HG02571 (cell line): ENCODE measurements around the gene IPP.
"Not testable (repeated sequence)": the region's sequence is repeated elsewhere in the genome, so short reads cannot be mapped to it uniquely, and the experiment has no call there.

Experiments
- ATAC-seq: cut with Tn5 transposase; IDR thresholded peaks from one replicate; pipeline ENCODE4 v1.9.1; 2021; ENCODE audit warnings: mild to moderate bottlenecking, moderate library complexity; ENCODE audit not compliant: unreplicated experiment

The IPP gene

DNA sequence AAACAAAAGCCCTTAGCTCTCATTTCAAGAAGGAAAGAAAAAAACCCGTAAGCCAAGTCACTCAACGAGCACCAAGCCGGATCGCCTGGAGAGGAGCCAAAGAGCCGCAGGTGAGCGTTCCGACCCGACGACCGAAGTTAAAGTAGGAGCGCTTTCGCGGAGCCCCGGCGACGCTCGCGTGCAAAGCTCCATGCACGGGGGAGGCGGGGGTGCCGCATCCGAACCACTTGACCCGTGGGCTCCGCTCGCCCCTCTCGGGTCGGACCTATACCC, 64.5 kb downstream of the IPP start:
- peak; percentile 16 for ATAC-seq

DNA sequence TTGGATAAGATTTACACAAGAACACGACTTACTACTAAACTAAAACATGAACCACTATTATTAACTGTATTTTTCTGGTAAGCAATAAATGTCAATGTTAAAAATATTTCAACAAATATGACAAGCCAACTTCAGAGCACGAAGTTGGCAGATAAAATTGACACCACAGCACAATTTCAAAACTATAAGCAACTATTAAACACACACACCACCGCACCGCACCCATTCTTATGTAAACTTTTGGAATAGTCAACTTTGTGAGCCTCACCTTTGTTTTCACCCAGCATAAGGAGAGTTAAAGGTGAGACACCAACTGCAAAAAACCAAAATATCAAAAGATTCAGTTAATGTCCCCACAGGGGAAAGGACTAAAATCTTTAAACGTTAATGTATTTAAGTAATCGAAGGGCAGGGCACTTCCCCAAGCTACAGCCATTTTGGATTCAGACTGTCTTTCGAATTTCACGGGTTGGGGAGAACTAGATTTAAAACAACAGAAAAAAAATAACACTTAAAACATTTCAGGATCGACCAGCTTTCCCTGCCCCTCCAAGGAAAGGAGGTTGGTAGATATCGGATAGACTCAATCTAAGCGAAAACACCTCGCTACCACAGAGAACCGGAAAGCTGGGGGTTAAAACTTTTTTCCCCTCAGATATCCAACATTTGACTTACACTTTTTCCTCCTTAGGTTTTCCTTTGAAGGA, 65.0 kb downstream of the IPP start:
- no peak for ATAC-seq

DNA sequence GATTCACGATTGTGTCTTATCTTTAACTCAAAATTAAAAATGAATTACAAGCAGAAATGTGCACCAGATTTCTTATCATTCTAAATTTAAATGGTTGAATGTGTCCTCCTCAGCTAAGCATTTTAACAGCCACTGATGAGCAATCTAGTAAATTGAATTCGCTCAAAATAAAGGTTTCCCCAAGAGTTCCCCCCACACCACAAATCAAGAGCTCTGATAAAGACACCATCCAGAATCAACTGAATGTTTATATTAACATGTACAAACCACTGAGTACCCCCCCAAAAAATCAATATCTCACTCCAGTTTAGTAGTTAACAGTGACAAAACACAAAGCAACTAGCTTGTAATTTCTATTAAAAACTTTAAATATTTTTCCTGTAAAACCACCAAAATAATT, 66.1 kb downstream of the IPP start:
- ATAC-seq = no peak

DNA sequence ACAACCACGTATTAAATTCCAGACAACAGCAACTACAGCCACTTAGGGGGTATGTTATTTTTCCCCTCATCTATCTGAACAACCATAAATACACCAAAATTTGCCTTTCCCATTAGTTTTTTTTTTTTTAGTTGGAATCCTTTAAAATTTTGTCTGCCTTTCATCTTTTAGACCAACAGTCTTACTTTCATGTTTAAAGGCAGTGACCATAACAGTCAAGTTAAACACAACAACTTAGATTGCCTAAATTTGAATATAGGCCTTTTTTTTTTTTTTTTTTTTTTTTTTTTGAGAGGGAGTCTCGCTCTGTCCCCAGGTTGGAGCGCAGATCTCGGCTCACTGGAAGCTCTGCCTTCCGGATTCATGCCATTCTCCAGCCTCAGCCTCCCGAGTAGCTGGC, 67.5 kb downstream of the IPP start:
- ATAC-seq = no peak

DNA sequence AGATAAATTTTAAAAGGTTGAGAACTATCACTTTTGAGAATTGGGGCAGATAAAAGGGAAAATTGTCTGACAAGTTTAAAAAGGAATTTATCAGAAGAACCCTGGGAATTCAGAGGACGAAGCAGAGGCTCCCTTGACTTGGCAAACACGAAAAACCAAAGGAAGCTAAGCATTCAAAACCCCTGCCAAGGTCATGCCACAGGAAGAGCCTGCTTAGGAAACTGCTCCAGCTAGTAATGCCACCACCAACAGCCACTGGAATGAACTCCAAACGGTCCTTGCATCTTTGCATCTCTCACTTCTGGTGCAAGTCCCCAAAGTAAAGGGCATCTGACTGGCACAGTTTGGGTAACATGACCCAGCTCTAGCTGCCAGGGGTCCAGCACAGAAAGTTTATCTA, 71.3 kb downstream of the IPP start:
- no peak for ATAC-seq

DNA sequence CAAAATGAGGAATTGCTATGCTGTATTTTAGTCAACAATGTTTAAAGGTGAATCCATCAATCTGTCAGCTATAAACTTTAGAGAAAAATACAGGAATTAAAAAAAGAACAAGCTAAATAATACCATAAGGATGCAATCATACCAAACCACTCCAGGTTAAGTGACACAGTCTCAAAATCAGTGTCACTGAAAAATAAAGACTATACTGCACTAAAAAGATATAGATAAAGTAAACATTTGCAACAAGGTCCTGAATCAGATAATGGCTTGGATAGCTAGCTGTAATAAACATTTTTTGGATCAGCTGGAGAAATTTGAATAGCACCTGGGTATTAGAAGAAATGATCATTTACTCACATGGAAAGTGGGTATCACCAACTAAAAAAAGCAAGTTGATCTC, 72.0 kb downstream of the IPP start:
- ATAC-seq = no peak

DNA sequence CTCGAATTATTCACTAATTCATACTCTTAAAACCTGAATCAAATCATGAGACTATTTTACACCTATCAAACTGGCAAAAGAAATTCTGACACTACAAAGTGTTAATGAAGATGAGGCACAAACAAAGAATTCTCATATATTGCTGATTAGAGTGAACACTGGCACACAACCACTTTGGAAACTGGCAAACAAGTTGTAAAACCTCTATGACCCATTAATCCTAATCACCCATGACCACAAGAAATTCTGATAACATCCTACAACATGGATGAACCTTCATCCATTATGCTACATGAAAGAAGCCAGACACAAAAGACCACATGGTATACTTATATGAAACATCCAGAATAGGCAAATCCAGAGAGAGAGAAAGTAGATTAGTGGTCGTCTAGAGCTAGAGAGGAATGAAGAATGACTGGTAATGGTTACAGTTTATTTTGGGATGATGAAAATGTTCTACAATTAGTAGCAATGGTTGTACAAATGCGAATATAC, 72.7 kb downstream of the IPP start:
- no peak for ATAC-seq

DNA sequence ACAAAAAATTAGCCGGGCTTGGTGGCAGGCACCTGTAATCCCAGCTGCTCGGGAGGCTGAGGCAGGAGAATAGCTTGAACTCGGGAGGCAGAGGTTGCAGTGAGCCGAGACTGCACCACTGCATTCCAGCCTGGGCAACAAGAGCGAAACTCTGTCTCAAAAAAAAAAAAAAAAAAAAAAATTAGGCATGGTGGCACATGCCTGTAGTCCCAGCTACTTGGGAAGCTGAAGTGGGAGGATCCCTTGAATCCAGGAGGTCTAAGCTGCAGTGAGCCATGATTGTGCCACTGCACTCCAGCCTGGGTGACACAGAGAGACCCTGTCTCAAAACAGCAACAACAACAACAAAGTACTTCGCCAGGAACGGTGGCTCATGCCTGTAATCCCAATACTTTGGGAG, 73.9 kb downstream of the IPP start:
- not testable (repeated sequence) for ATAC-seq

DNA sequence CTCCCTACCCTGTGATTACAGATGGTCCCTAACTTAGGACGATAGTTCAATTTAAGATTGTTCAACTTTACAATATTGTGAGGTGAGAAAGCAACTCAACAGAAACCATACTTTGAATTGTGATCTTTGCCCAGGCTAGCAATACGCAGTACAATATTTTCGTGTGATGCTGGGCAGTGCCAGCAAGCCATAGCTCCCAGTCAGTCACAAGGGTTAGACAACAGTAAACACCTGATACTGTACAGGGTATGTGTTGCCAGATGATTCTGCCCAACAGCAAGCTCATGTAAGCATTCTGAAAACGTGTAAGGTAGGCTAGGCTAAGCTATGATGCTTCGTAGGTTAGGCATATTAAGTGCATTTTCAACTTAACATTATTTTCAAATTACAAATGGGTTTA, 76.0 kb downstream of the IPP start:
- no peak for ATAC-seq

DNA sequence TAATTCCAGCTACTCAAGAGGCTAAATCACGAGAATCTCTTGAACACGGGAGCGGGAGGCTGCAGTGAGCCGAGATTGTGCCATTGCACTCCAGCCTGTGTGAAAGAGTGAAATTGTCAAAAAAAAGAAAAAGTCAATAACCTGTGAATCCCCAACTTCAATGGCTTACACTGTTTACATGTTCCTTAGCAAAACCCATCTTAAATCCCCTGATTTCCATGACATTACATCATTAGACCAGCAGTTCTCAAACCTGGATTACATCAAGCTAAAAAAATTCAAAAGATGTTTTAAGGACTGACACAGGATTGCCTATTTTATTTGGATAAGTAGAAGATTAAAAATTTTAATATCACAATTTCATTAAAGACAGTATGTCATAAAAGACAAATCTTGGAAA, 76.5 kb downstream of the IPP start:
- no peak for ATAC-seq

DNA sequence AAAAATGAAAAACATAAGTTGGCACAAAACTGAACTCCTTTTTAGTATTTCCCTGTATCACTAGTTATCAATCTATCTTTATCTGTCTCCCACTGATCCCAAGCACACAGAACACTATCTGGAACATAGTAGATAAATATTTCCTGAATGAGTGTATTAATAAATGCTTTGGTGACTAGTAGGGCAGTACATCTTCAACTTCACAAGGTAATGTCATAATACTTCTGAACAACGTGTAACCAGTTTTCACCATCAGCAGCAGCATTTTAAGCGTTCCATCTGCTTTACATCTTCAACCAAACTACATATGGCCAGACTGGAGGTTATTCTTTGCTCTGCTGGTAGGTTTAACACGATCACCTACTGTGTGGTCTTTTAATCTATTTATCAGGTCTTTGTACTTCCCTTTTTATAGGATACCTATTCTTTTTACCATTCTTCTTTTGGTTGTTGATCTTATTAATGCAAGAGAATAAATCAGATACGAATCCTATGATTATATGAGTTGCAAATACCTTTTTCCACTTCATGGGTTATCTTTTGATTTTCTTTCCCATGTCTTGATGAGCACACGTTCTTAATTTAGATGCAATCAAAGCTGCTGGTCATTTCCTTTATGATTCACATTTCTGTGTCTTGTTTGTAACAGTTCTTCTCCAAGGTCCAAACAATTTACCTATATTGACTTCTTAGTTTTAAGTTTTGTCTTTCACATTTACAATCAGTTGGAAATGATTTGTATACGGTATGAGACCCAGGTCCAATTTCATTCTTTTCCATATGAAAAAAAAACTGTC, 80.4 kb downstream of the IPP start:
- no peak for ATAC-seq

DNA sequence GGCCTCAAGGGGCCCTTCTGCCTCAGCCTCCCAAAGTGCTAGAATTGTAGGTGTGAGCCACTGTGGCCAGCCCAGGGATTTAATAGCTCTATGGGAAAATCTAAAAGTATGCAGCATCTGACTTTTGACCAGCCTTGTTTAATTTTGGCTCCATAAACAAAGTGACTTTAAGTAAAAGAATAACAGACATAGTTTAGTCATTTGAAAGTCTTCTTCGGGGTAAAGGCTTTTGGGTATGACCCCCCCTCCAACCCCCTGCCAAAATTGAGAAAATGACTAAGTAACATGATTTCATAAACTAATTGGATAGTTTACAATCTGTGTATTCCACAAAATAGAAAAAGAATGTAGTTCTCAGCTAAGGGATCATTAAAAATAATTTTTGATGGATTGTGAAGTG, 81.1 kb downstream of the IPP start:
- no peak for ATAC-seq

DNA sequence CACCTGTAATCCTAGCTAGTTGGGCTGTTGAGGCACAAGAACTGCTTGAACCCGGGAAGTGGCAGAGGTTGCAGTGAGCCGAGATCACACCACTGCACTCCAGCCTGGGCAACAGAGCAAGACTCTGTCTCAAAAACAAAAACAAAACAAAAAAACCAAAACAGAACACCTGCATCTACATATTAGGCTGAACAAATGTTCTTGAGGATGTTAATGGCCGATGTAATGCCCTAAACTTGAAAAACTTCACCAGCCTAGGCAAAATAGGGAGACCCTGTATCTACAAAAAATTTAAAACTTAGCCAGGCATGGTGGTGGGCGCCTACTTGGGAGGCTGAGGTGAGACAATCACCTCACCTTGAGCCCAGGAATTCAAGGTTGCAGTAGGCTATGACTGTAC, 81.9 kb downstream of the IPP start:
- no peak for ATAC-seq

DNA sequence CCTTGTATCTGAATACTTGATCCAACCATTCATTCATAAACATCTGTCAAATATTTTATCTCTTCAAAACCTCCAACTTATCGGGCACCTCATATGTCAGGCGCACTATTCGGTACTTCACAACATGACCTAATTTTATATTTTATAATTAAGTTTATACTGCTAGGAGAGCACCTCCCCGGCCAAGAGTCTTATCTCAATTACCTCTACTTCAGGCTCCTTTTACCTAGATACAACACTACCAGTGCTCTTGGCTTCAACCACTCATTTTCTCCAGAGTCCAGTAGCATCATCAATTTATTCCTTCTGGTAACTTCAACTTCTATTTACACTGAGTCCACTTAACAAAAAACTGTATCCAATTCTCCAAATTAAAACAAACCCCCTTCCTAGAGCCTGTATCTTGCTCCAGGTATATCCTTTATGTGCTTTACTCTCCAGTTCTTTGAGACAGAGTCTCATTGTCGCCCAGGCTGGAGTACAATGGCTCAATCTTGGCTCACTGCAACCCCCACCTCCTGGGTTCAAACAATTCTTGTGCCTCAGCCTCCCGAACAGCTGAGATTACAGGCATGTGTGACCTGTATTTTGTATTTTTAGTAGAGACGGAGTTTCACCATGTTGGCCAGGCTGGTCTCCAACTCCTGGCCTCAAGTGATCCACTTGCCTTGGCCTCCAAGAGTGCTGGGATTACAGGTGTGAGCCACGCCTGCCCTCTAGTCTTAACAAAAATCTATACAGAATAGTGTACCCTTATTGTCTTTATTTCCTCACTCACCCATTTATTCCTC, 82.9 kb downstream of the IPP start:
- ATAC-seq = no peak

DNA sequence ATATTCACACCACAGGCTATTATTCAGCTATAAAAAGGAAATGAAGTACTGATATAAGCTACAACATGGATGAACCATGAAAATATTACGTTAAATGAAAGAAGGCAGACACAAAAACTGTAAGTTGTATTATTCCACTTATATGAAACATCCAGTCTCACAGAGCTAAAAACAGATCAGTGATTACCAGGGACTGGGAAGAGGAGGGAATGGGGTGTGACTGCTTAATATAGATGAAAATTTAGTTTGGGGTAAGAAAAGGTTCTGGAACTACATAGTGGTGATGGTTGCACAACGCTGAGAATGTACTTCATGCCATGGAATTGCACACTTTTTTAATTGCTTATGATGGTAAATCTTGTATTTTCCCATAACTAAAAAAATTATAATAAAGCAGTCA, 83.6 kb downstream of the IPP start:
- no peak for ATAC-seq

DNA sequence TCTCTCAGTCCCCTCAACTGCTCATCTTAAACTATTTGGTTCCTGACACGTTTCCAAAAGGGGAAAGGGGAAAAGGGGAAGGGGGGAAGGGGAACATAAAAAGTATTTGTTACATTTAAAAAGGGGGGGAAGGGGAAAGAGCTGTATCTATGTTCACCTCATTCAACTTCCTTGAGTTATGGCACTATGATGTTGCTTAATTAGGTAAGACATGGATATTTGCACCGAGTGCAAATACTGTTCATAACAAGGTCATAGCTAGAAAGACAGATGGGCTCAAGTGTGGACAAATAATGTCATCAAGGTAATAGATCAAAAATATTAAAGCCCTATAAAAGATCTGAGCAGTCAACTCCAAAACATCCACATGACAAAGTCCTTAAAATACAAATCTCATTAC, 90.1 kb downstream of the IPP start:
- ATAC-seq = no peak

DNA sequence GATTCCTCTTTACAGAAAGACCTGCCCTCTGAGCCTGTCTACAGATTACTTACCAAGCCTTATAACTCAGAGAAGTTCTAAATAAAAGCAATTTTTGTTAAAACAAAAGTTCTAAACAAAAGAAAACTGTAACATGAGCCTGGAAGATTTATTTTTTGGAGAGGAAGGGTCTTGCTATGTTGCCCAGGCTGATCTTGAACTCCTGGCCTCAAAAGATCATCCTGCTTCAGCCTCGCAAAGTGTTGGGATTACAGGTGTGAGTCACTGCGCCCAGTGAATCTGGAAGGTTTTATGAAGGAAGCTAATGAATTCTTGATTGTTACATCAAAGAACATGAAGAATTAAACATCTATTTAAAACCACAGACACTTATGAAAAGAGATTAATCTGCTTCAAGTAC, 91.2 kb downstream of the IPP start:
- ATAC-seq = no peak

DNA sequence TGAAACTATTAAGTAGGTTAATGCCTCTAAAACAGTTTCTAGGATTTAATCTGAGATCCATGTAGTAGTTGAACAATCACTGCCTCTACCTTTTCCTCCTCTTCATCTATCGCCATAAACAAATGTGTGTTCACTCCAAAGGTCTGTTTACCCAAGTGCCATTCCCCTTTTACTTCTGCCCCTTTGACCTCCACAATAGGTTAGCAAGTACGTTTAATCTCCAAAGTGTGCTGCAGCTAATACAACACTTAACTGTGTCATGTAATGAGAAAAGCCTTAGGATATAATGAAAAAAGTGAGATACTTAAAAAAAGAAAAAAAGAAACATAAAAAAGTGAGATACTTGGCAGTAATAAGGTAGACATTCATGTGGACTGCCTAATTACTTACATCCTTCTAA, 92.3 kb downstream of the IPP start:
- no peak for ATAC-seq

DNA sequence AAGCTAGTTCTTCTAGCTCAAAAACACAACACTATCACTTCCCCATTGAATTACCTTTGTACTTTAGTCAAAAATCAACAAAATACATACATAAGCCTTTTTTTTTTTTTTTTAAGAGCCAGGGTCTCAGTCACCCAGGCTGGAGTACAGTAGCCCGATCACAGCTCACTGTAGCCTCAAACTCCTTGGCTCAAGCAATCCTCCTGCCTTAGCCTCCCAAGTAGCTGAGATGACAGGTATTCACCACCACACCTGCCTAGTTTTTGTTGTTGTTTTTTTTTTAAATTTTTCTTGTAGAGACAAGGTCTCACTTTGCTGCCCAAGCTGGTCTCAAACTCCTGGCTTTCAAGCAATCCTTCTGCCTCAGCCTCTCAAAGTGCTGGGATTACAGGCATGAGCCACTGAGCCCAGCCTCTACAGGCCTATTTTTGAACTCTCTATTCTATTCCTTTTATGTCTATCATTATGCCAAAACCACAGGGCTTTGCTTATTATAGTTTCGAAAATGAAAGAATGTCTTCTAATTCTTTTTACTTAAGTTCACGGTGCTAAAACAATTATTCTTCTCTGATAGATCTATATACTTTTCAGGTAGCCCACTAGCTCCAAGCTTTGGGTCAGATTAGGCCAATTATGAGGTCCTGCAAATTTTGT, 93.8 kb downstream of the IPP start:
- no peak for ATAC-seq

DNA sequence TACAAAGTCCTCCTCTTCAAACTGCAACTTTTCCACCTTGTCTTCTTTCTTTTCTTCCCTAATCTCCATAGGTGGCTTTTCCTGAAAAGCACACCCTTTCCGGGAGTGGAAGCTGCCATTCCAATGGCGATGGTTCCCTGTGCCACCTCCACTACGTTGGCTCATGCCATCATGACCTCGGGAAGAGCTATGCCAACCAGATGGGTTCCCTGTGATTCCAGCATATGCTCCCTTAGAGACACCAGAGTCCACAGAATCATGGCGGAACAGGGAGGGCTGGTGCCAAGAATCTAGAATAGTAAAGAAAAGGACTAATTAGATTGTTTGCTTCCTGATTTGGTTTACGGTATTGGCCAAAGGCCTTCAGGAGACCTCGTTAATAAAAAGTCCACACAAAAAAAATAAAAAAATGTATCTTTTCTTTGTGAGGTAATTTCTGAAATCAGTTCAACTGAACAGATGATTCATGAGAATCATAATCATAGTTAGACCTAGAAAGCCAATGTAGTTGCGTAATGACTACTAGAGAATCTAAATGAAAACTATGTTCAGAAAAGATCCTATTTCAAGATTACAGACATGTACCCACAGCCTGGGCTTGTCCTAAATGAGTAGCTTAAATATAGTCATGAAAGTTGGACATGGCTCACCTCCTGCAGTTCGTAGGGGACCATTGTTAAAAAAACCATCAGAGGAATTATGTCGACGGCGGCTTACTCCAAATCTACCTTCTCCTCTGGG, 95.7 kb downstream of the IPP start:
- no peak for ATAC-seq
